Hematopoietic multipotent progenitor cell treated with erythropoietin and hydrocortisone succinate and interleukin-3 and kit ligand, for 17 days (in vitro differentiated cells): ENCODE results near the gene AKAP7.
"Not testable (repeated sequence)": the region's sequence is repeated elsewhere in the genome, so short reads cannot be mapped to it uniquely, and the experiment has no call there.

ENCODE experiments used
- DNase-seq: peaks from one replicate; pipeline ENCODE4 v3.0.0-alpha.2; 2015; ENCODE audit warnings: low spot score

Gene AKAP7

GRCh38 chr6:131255911-131256310 lies 120.6 kb downstream of the AKAP7 start:
- DNase-seq = no peak

GRCh38 chr6:131257104-131257503 lies 121.8 kb downstream of the AKAP7 start:
- no peak for DNase-seq

- no peak for DNase-seq
These were observed 122.9 kb downstream of the AKAP7 start for GRCh38 chr6:131258010-131258652.

GRCh38 chr6:131258816-131259476 lies 123.7 kb downstream of the AKAP7 start:
- DNase-seq = no peak

- DNase-seq = not testable (repeated sequence)
These were observed 125.7 kb downstream of the AKAP7 start for GRCh38 chr6:131260960-131261359.

GRCh38 chr6:131262060-131262459 lies 126.8 kb downstream of the AKAP7 start:
- no peak for DNase-seq

GRCh38 chr6:131265939-131266338 lies 130.7 kb downstream of the AKAP7 start:
- DNase-seq = no peak

GRCh38 chr6:131268303-131268702 lies 133.0 kb downstream of the AKAP7 start:
- DNase-seq = no peak

GRCh38 chr6:131269565-131270391 lies 134.5 kb downstream of the AKAP7 start:
- DNase-seq = no peak

- DNase-seq = no peak
These were observed 135.3 kb downstream of the AKAP7 start for GRCh38 chr6:131270534-131270933.

GRCh38 chr6:131275273-131275672 lies 140.0 kb downstream of the AKAP7 start:
- DNase-seq = no peak

GRCh38 chr6:131277591-131277990 lies 142.3 kb downstream of the AKAP7 start:
- DNase-seq = no peak

GRCh38 chr6:131281471-131282270 lies 146.4 kb downstream of the AKAP7 start:
- no peak for DNase-seq

GRCh38 chr6:131282365-131282764 lies 147.1 kb downstream of the AKAP7 start:
- DNase-seq = no peak

- DNase-seq = no peak
These were observed 148.4 kb downstream of the AKAP7 start for GRCh38 chr6:131283466-131284175.

GRCh38 chr6:131285548-131285947 lies 150.3 kb downstream of the AKAP7 start:
- no peak for DNase-seq

GRCh38 chr6:131286469-131287040 lies 151.3 kb downstream of the AKAP7 start:
- no peak for DNase-seq

GRCh38 chr6:131288214-131288613 lies 152.9 kb downstream of the AKAP7 start:
- DNase-seq = no peak

GRCh38 chr6:131290955-131291354 lies 155.7 kb downstream of the AKAP7 start:
- no peak for DNase-seq

GRCh38 chr6:131292145-131292938 lies 157.1 kb downstream of the AKAP7 start:
- no peak for DNase-seq
